PFSK-1 (cell line): ENCODE results near the gene FOXB1.

Source experiments
- FOXP2 ChIP-seq: optimal IDR thresholded peaks from 2 replicates; pipeline ENCODE3; 2011; ENCODE audit warnings: borderline replicate concordance, control low read depth, inconsistent platforms; ENCODE audit not compliant: insufficient read depth; ENCODE audit errors: extremely low read length, extremely low read depth
- POLR2AphosphoS5 ChIP-seq: IDR thresholded peaks from 2 replicates; pipeline ENCODE4 v1.6.1; 2012; ENCODE audit warnings: low read depth, mild to moderate bottlenecking, control low read depth, low read length, moderate library complexity
- SIN3A ChIP-seq: IDR thresholded peaks from 2 replicates; pipeline ENCODE4 v1.6.1; 2012; ENCODE audit warnings: mild to moderate bottlenecking, low read length, moderate library complexity, borderline replicate concordance; ENCODE audit not compliant: insufficient read depth
- TAF1 ChIP-seq: IDR thresholded peaks from 2 replicates; pipeline ENCODE4 v1.6.1; 2012; ENCODE audit warnings: low read length, control low read depth, borderline replicate concordance; ENCODE audit not compliant: insufficient read depth
- TF ChIP-seq, protein P1 (sequence below), 2 experiments: IDR thresholded peaks; 2 replicates each; pipeline versions ENCODE4 v1.6.1 to v1.8.0; 2011 to 2012; ENCODE audit warnings: low read depth in 2 of 2, low read length in 2 of 2, control low read depth in 1 of 2, inconsistent platforms in 1 of 2, mild to moderate bottlenecking in 1 of 2, moderate library complexity in 1 of 2; ENCODE audit not compliant: insufficient read depth in 1 of 2

Gene FOXB1

DNA sequence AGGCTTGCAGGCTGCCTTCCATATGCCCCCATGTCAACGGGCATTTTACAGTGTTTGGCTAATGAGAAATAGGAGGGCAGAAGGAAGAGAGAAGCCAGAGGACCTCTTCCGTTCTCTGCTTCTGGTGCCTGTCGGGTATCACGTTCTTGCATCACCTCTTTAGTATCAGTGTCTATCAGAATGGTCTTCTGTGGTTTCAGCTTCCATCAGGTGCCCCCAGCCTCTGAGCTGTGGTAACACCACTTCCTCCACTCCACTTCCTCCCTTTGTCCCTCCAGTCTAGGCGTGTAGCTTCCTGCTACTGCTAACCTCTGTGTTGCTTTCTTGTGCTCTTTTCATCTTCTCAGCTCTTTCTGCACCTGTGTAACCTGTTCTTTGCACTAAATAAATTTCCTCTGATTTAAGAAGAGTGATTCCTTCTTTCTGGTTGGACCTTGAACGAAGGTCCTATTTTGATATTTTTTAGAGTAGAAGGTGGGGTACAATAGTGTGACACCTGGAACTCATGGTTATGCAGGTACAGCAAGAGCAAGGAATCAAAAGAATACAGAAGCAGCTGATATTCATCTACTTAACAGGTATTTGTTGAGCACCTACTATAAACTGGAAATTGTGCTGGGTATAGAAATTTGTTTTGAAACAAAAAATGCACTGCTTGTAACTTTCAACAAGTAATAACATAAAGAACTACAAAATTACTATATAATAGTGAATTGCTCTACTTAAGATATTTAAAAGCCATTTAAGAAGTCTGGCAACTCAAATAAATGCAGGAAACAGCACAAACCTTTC is 27.4 kb upstream of the FOXB1 start:
- no peak for TF ChIP-seq POLR2AphosphoS5

DNA sequence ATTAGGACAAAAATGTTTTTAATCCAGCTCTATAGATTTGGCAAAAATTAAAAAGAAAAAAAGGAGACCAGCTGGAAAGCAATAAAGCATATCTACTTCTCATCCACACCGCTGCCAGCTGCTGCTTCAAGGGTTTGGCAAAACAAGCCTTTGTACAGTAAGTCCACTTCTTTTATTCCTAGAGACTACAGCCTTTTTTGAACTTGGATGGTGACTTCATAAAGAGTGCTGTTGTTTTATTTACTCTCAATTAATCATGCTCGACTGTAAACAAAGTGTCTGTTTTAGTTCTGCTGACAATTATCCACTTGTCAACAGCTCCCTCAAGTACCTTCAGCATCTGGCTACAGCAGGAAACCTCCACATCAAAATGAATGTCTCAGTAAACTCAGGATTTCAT is 12.3 kb upstream of the FOXB1 start:
- TF ChIP-seq SIN3A (no peak), FOXP2 (no peak), TAF1 (no peak), POLR2AphosphoS5 (no peak)
- TF ChIP-seq, protein P1, sequence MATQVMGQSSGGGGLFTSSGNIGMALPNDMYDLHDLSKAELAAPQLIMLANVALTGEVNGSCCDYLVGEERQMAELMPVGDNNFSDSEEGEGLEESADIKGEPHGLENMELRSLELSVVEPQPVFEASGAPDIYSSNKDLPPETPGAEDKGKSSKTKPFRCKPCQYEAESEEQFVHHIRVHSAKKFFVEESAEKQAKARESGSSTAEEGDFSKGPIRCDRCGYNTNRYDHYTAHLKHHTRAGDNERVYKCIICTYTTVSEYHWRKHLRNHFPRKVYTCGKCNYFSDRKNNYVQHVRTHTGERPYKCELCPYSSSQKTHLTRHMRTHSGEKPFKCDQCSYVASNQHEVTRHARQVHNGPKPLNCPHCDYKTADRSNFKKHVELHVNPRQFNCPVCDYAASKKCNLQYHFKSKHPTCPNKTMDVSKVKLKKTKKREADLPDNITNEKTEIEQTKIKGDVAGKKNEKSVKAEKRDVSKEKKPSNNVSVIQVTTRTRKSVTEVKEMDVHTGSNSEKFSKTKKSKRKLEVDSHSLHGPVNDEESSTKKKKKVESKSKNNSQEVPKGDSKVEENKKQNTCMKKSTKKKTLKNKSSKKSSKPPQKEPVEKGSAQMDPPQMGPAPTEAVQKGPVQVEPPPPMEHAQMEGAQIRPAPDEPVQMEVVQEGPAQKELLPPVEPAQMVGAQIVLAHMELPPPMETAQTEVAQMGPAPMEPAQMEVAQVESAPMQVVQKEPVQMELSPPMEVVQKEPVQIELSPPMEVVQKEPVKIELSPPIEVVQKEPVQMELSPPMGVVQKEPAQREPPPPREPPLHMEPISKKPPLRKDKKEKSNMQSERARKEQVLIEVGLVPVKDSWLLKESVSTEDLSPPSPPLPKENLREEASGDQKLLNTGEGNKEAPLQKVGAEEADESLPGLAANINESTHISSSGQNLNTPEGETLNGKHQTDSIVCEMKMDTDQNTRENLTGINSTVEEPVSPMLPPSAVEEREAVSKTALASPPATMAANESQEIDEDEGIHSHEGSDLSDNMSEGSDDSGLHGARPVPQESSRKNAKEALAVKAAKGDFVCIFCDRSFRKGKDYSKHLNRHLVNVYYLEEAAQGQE (IDR thresholded peaks at IDR 0.05; ENCODE audit: insufficient read depth in 1 of 2, low read depth in 2 of 2, low read length in 2 of 2) = no peak

DNA sequence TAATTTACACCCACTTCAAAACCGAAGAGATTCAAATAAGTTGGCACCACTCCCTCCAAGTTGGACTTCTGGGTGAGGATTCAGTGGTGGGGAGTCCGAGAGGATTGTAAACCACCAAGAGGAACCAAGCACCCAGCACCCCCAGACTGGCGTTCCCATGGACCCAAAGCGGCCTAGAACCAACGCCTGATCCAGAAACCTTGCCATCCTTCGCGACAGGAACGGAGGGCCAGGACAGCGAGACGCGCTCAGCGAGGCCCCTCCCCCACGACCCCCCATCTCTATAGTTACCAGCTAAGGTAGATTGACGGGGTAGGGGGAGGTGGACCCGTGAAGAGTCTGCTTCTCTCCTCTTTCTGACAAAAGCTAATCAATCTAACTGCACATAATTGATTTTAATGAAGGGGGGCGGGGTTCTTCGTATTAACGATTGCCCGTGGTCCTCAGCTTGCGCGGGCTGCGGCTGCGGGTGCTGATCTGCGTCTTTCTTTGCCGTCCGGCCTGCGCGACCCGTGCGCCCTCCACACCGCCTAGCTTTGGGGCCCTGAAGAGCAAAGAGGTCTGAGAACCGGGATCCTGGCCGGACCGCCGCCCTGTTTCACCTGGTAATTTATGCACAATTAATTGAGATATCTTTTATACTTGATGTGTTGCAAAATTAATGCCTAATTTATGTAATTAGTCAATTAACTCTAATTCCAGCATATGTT is 10.9 kb upstream of the FOXB1 start:
- no peak for TF ChIP-seq FOXP2

DNA sequence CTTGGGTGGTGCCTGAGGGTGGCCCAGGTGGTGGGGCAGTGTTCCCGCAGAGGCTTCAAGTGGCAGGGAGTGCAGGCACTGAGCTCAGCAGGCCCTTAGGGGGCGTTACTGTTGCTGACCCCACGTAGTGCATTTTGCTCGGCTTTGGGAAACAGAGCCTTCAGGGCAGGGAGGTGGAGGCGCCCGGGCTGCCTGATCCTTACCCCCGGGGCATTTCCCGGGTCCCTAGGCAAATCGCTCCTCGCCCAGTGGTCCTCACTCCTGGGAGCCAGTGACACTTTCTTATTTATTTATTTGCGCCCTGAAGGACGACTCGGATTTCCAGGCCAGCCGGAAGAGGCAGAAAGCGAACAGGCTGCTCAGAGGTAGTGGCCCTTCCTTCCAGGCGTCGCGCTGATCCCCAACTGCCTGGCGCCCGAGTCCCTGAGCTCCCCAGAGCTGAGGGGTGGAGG is 10.1 kb upstream of the FOXB1 start:
- TF ChIP-seq FOXP2 = no peak
- TF ChIP-seq TAF1 = no peak
- no peak for TF ChIP-seq POLR2AphosphoS5
- no peak for TF ChIP-seq SIN3A
- TF ChIP-seq, protein P1 (IDR thresholded peaks at IDR 0.05; ENCODE audit: insufficient read depth in 1 of 2, low read depth in 2 of 2, low read length in 2 of 2) = no peak

DNA sequence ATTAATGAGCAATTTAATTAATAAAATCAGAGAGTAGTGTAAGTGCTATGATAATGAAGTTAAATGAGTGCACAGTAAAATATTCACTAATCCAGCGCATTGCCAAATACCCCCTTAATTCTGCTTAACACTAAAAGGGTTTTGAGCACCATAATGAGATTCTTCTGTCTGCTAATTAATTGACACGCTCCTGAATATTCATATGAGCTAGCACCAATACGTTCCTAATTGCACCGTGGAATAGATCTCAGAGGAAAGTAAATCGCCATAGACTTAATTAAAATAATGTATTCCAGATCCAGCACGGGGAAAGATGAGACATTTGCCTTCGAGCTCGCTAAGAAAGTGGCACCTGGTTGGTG is 9.6 kb upstream of the FOXB1 start:
- TF ChIP-seq, protein P1 (IDR thresholded peaks at IDR 0.05; ENCODE audit: insufficient read depth in 1 of 2, low read depth in 2 of 2, low read length in 2 of 2) = no peak
- no peak for TF ChIP-seq SIN3A
- TF ChIP-seq TAF1 = no peak
- no peak for TF ChIP-seq POLR2AphosphoS5
- TF ChIP-seq FOXP2 = no peak

DNA sequence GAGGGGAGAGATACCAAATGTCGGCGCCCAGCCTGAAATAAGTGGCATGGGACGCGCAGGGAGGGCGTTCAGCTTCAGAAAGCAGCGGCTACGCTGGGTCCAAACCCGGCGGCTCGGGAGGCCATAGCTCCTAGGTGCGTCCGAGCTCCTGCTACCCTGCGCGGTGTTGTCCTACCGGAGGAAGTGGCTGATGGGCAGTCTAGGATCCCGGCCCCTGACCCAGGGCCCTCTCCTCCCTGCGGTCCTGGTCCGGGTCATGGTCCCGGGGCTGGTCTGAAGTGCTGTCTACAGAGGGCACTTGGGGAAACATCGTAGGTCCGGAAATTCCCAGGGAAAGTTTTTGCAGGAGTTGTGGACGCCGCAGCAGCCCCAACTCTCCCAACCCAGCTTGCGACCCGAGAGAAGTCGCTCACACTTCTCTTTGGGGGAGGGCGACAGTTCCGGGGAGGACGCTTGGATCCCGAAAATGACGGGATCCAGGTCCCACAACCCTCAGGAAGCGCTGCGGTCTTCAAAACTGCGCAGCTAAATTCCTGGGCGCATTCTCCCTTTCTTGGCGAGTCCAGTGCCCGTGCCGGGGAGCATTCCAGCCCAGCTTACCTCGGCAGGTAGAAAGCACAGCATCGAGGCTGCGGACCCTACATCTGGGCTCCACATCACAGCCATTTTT is 9.1 kb upstream of the FOXB1 start:
- TF ChIP-seq SIN3A = no peak
- no peak for TF ChIP-seq FOXP2
- TF ChIP-seq POLR2AphosphoS5 = no peak
- TF ChIP-seq, protein P1 (IDR thresholded peaks at IDR 0.05; ENCODE audit: insufficient read depth in 1 of 2, low read depth in 2 of 2, low read length in 2 of 2) = no peak
- TF ChIP-seq TAF1 = no peak
